GM19467 (cell line): ENCODE measurements around the gene MPND.

Experiments
- ATAC-seq: cut with Tn5 transposase; IDR thresholded peaks from one replicate; pipeline ENCODE4 v1.9.1; 2021; ENCODE audit warnings: mild to moderate bottlenecking, moderate library complexity; ENCODE audit not compliant: unreplicated experiment

The MPND gene

GRCh38 chr19:4396949-4397783 is 53.8 kb downstream of the MPND start:
- ATAC-seq = no peak

- peak; percentile 6 for ATAC-seq
These were observed 56.4 kb downstream of the MPND start for GRCh38 chr19:4399812-4400134.

- ATAC-seq = peak; percentile 59
These were observed 57.0 kb downstream of the MPND start, which contains the start of gene SH3GL1 for GRCh38 chr19:4400135-4400936. Gene SH3GL1 (minus strand): TSS chr19:4400547. CDS start chr19:4400368, 179 bp downstream.

- no peak for ATAC-seq
These were observed 58.4 kb downstream of the MPND start for GRCh38 chr19:4401769-4402170.

GRCh38 chr19:4402171-4403004 is 59.0 kb downstream of the MPND start, which contains the start of gene CHAF1A:
Gene CHAF1A (plus strand): TSS chr19:4402640. CDS start chr19:4402763, 123 bp downstream.
- ATAC-seq = peak; percentile 64

GRCh38 chr19:4403005-4403761 is 59.8 kb downstream of the MPND start:
- ATAC-seq = no peak

GRCh38 chr19:4405977-4406376 is 62.6 kb downstream of the MPND start:
- no peak for ATAC-seq

- no peak for ATAC-seq
These were observed 63.3 kb downstream of the MPND start for GRCh38 chr19:4406626-4407025.

- no peak for ATAC-seq
These were observed 66.0 kb downstream of the MPND start for GRCh38 chr19:4409123-4409933.
